Tibial nerve (tissue), 4 donors: ENCODE results near the gene FAT1. TPM values are rescaled to one million over a fixed set of nuclear protein-coding genes. Genes with fewer than 3 reads are reported as not detected.

Experiments
- DNase-seq, 2 donors: peaks; one replicate each; pipeline ENCODE4 v3.0.0-alpha.2; 2019; ENCODE audit warnings: low spot score in 2 of 2
- H3K27ac ChIP-seq, 4 donors: fragments of 200-600 bp; sonication (generic) in 3 of 4; one replicate each; pipeline ENCODE4 v1.5.1; 2017 to 2019; ENCODE audit warnings: mild to moderate bottlenecking in 1 of 4
- H3K27me3 ChIP-seq, 2 donors: fragments of 200-600 bp; sonication (generic) in 1 of 2; one replicate each; pipeline versions ENCODE4 v1.5.1 to v1.6.0; 2017 to 2019
- H3K36me3 ChIP-seq, 3 donors: fragments of 200-600 bp; sonication (generic); one replicate each; pipeline ENCODE4 v1.5.1; 2018 to 2019
- H3K4me1 ChIP-seq, 4 donors: fragments of 200-600 bp; sonication (generic) in 3 of 4; one replicate each; pipeline ENCODE4 v1.5.1; 2017 to 2019
- H3K4me3 ChIP-seq, 4 donors: fragments of 200-600 bp; sonication (generic) in 3 of 4; one replicate each; pipeline ENCODE4 v1.5.1; 2017 to 2019; ENCODE audit warnings: mild to moderate bottlenecking in 1 of 4, moderate library complexity in 1 of 4
- H3K9me3 ChIP-seq, 4 donors: fragments of 200-600 bp; sonication (generic) in 3 of 4; one replicate each; pipeline ENCODE4 v1.5.1; 2017 to 2019
- EP300 ChIP-seq, 2 donors: sonication (generic); formaldehyde crosslinking; IDR thresholded peaks; one replicate each; pipeline ENCODE4 v1.6.1; 2017; ENCODE audit warnings: antibody characterized with exemption in 2 of 2, mild to moderate bottlenecking in 1 of 2
- POLR2A ChIP-seq, 2 donors: fragments of 450-650 bp; IDR thresholded peaks; one replicate each; pipeline ENCODE4 v1.6.1; 2017; ENCODE audit warnings: antibody characterized with exemption in 2 of 2, mild to moderate bottlenecking in 2 of 2, moderate library complexity in 2 of 2
- WGBS, 2 donors: methylation state at CpG; one replicate each; pipeline ENCODE4 v1.1.5; 2018; 5-methylcytosine and 5-hydroxymethylcytosine counted together
- total RNA-seq, 4 donors: library from RNA; depleted of rRNA; stranded (reverse); fragments of >200 nt; gene quantifications; one replicate each; pipeline ENCODE4 v1.1.0, GENCODE V29; 2016
- TF ChIP-seq, protein P1 (sequence below), 5 experiments: fragments of 200-600 bp in 3 of 5; fragments of 450-650 bp in 2 of 5; sonication (generic) in 3 of 5; IDR thresholded peaks; one replicate each; pipeline ENCODE4 v1.5.1; 2016 to 2019; ENCODE audit warnings: antibody characterized with exemption in 5 of 5, mild to moderate bottlenecking in 3 of 5, moderate library complexity in 2 of 5

Gene FAT1
- total RNA-seq, 4 donors from 2014 or later, result 85.2 to 119 (median 91.6) TPM

DNA sequence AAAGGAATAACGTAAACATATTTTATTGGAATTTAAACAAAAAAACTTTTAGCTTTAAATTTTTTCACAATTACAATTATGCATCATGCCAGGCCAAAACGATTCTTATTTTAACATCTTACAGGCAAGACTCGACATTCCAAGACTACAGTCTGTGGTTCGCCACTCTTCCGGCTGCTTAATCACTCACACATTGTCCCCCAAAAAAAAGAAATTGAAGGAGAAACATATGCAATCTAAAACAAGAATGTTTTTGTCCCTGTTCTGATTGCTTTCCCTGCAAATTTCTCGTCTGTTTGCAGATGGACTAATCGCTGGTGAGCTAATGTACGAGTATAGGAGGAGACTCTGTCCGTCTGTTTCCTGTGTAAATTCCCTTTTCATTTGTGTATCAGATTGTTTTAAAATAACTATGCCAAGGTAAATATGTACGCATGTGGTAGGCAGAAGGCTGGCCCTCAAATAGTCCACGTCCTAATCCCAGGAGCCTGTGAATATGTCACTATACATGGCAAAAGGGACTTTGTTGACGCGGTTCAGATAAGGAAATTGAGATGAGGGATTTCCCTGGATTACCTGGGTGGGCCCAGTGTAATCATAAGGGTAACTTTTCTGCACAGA lies 130.6 kb downstream of the FAT1 start:
- no peak overlapping the region for H3K27ac ChIP-seq
- DNase-seq, result no peak
- H3K4me1 ChIP-seq, result no peaks in the 10 kb centered on the region
- peaks cover 0 to 75% (median 0%) of the 10 kb centered on the region in 3 donors for H3K36me3 ChIP-seq
- no peaks in the 10 kb centered on the region for H3K27me3 ChIP-seq
- H3K4me3 ChIP-seq, result no peak overlapping the region
- H3K9me3 ChIP-seq, result no peaks in the 10 kb centered on the region
- no peak for TF ChIP-seq POLR2A (IDR thresholded peaks at IDR 0.05)
- TF ChIP-seq, protein P1, sequence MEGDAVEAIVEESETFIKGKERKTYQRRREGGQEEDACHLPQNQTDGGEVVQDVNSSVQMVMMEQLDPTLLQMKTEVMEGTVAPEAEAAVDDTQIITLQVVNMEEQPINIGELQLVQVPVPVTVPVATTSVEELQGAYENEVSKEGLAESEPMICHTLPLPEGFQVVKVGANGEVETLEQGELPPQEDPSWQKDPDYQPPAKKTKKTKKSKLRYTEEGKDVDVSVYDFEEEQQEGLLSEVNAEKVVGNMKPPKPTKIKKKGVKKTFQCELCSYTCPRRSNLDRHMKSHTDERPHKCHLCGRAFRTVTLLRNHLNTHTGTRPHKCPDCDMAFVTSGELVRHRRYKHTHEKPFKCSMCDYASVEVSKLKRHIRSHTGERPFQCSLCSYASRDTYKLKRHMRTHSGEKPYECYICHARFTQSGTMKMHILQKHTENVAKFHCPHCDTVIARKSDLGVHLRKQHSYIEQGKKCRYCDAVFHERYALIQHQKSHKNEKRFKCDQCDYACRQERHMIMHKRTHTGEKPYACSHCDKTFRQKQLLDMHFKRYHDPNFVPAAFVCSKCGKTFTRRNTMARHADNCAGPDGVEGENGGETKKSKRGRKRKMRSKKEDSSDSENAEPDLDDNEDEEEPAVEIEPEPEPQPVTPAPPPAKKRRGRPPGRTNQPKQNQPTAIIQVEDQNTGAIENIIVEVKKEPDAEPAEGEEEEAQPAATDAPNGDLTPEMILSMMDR (IDR thresholded peaks at IDR 0.05), result no peak
- TF ChIP-seq EP300 (IDR thresholded peaks at IDR 0.05), result no peak
- 86 to 88% methylated on average over 13 of the region's 13 CpGs for WGBS, 2 donors

- no peak for DNase-seq
- H3K36me3 ChIP-seq, result peaks cover 0 to 73% (median 0%) of the 10 kb centered on the region in 3 donors
- H3K4me1 ChIP-seq, result no peaks in the 10 kb centered on the region
- H3K27ac ChIP-seq, result no peak overlapping the region
- TF ChIP-seq EP300 (IDR thresholded peaks at IDR 0.05), result no peak
- TF ChIP-seq, protein P1 (IDR thresholded peaks at IDR 0.05), result no peak
- TF ChIP-seq POLR2A (IDR thresholded peaks at IDR 0.05), result no peak
- H3K9me3 ChIP-seq, result no peaks in the 10 kb centered on the region
- 94% methylated on average over 8 of the region's 8 CpGs for WGBS, 2 donors
- no peaks in the 10 kb centered on the region for H3K27me3 ChIP-seq
- H3K4me3 ChIP-seq, result no peak overlapping the region
These were observed 131.2 kb downstream of the FAT1 start for GRCh38 chr4:186592445-186592844.

DNA sequence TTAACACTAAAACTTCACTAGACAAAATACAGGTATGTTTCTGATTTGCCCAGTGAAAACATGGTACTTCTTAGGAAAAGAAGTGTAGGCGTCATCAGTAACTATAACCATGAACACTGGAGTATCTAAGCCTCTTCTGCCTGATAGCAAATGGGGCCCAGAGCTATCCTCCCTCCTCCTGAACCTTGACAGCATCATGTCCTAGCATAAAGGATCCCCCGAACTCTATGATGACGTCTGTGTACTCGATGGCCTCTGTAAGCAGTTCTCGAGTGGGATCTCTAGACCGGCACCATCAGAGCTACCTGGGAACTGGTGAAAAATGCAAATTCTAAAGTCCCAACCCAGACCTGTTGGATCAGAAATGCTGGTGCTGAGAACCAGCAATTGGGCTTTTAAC lies 132.0 kb downstream of the FAT1 start:
- no peak overlapping the region for H3K4me3 ChIP-seq
- H3K4me1 ChIP-seq, result peaks cover 0 to 4% (median 0%) of the 10 kb centered on the region in 4 donors
- no peak overlapping the region for H3K27ac ChIP-seq
- no peaks in the 10 kb centered on the region for H3K9me3 ChIP-seq
- DNase-seq, result no peak
- no peaks in the 10 kb centered on the region for H3K27me3 ChIP-seq
- TF ChIP-seq POLR2A (IDR thresholded peaks at IDR 0.05) (no peak), EP300 (IDR thresholded peaks at IDR 0.05) (no peak)
- TF ChIP-seq, protein P1 (IDR thresholded peaks at IDR 0.05), result no peak
- peaks cover 0 to 65% (median 0%) of the 10 kb centered on the region in 3 donors for H3K36me3 ChIP-seq
- WGBS, 2 donors, result 86 to 95% methylated on average over 6 of the region's 6 CpGs

DNA sequence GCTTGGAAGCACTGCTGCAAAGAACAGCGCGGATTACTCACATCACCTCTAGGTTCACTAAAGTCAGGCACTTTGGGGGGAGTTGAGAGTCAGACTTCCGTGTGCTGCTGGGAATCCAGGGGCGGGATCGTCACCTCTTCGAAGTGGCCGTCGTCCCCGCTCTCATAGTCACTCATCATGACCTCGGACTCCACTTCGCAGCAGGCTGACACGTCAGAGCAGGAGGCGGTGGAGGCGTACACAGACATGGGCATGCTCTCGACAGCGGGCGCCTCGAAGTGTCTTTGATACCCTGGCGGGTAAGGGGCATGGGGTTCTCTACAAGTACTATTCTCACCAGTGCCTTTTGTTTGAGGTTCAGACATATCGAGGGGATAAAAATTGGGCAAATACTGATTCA lies 135.2 kb downstream of the FAT1 start:
- H3K9me3 ChIP-seq, result no peaks in the 10 kb centered on the region
- H3K27me3 ChIP-seq, result no peaks in the 10 kb centered on the region
- peaks cover 0 to 58% (median 0%) of the 10 kb centered on the region in 3 donors for H3K36me3 ChIP-seq
- no peak for DNase-seq
- peaks cover 0 to 11% (median 0%) of the 10 kb centered on the region in 4 donors for H3K4me1 ChIP-seq
- no peak overlapping the region for H3K4me3 ChIP-seq
- WGBS, 2 donors, result 94 to 97% methylated on average over 20 of the region's 20 CpGs
- TF ChIP-seq POLR2A (IDR thresholded peaks at IDR 0.05), result no peak
- TF ChIP-seq, protein P1 (IDR thresholded peaks at IDR 0.05), result no peak
- TF ChIP-seq EP300 (IDR thresholded peaks at IDR 0.05), result no peak
- no peak overlapping the region for H3K27ac ChIP-seq

GRCh38 chr4:186587416-186588018 lies 136.1 kb downstream of the FAT1 start:
- H3K4me1 ChIP-seq, result peaks cover 0 to 11% (median 0%) of the 10 kb centered on the region in 4 donors
- peak; percentile 79 to 93 for DNase-seq
- H3K27ac ChIP-seq, result no peak overlapping the region
- peaks cover 0 to 57% (median 0%) of the 10 kb centered on the region in 3 donors for H3K36me3 ChIP-seq
- 27 to 32% methylated on average over 4 of the region's 4 CpGs for WGBS, 2 donors
- no peaks in the 10 kb centered on the region for H3K27me3 ChIP-seq
- no peak for TF ChIP-seq POLR2A (IDR thresholded peaks at IDR 0.05)
- TF ChIP-seq, protein P1 (IDR thresholded peaks at IDR 0.05), result peak; percentile 68 to 90 (median 84)
- no peak overlapping the region for H3K4me3 ChIP-seq
- H3K9me3 ChIP-seq, result no peaks in the 10 kb centered on the region
